HG02973 (cell line): ENCODE data around the gene PRLR.

Experiments
- ATAC-seq: cut with Tn5 transposase; IDR thresholded peaks from one replicate; pipeline ENCODE4 v1.9.1; 2021; ENCODE audit warnings: moderate library complexity; ENCODE audit not compliant: unreplicated experiment

The PRLR gene

DNA sequence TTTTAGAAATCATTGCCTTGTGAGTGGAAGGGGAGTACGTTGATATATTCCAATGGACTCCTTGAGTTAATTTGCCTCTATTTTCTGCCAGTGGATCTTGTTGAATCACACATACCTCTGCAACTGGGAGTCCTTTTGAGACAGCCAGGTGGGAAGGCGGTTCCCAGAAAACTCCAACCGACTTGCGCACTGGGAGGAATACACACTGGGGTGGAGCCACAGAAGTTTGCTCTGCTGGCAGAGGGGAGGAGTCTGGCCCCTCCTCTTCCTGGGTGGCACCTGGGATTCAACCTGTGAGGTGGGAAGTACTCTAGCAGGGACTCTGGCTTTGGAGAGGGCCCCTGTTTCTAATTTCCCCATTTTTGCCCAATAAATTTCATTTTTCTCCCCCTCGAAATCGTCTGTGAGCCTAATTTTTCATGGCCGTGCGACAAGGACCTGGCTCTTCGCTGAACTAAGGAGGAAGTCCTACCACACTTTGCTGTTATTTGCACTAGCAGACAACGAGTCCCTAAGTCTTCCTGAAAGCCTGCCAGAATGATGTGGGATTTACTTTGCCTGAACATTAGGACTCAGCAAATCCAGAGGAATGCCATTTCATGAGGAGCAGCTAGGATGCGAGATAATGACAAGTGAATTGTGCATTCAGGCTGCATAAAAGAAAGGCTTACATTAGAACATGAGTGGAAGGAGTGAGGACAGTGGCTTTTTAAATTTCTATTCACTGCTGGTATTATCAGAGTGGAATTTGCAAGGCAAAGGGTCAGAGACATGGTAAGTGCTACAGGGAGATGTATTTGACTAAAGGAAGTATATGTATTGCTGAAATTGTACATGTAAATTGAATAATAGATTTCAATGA is 67.2 kb downstream of the PRLR start:
- ATAC-seq, result no peak

DNA sequence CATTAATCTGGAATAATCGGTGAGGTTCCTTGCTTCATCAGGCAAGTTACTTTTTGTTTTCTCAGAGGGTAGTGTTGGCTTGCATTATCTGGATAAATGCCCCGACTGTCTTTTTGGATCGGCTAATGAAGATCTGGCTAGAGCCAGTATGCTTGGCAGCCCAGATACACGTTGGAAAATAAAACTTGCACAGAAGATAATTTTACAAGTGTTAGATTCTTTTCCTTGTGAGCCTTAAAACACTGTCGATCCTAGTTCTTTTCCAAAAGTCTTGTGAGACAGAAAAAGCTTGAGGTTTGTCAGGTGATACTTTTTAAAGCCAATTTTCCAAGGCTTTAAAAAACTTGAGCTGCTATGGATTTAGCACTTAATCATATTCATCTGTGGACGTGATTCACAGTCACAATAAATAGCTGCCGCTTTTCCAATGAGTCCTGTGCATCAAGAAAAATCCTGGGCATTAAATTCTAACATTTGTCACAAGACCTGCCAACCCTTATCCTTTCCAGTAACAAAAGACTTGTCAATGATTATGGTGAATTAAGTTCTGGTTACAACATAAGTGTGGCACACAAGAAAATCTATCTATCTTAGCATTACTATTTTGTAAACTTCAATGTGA is 68.5 kb downstream of the PRLR start:
- ATAC-seq, result no peak

DNA sequence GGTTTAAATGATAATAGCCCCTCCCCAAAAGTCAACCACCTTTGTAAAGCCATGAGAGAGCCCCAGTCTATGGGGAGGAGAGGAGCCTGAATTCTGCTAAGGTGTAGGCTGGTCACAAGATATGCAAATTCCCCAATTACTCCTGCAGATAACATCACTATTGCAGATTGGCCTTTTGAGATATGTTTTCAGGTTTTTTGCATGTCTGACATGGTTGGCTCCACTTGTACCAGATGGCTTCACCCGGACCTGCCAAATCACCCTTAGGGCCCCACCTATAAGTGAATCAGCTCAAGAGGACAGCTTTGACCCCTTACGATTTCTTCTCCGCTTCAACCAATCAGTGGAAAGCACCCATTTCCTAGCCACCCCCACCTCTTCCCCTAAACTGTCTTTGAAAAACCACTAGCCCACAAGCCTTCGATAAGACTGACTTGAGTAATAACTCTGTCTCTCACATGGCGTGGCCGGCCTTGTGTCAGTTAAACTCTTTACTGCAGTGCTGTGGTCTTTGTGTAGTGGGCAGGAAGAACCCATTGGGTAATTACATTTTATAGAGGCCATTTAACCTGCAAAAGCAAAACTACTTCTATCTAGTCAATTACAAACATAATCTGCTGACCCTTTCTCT is 69.7 kb downstream of the PRLR start:
- ATAC-seq, result no peak

DNA sequence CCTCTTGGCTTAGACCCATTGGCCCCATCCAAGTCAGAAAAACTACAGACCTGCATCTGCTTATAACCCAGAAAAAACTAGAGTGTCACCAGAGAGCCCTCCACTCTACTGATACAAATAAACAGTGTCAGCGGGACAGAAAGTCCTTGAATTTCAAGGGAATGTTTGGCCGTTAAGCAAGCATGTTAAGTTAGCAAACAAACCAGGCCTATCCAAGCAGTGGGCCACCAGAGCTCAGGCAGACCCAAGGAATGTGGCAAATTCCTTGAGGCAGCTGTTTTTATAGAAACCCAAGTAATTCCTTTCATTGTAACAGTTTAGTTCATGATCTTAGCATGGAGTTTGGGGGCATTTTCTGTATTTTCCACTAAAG is 70.9 kb downstream of the PRLR start:
- no peak for ATAC-seq

GRCh38 chr5:35158622-35159369 is 71.5 kb downstream of the PRLR start:
- ATAC-seq, result no peak

GRCh38 chr5:35158204-35158603 is 72.1 kb downstream of the PRLR start:
- ATAC-seq, result no peak

DNA sequence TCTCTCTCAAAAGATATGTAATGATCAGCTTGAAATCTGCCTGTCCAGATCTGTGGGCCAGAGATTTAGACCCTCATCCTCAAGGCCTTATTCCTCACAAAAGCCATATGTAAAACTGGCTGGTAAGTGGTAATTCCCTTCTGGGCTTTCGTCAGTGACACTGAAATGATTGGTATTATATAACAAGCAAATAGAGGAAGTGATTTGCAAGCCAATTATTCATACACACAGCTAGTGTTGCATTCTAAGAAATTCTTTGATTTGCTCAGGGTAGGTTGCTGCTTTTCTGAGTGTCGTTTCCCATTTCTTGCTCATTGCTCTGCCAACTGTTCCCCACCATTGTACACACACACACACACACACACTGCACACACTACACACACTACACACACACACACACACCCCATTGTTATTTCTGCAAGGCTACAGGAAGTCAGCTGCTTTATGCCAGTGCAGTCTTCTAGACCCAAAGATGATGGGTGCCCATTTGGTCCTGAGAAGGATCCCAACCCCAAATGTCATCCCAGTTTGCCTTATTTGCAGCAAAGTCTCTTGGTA is 76.8 kb downstream of the PRLR start:
- ATAC-seq, result no peak

GRCh38 chr5:35152733-35153132 is 77.6 kb downstream of the PRLR start:
- no peak for ATAC-seq

DNA sequence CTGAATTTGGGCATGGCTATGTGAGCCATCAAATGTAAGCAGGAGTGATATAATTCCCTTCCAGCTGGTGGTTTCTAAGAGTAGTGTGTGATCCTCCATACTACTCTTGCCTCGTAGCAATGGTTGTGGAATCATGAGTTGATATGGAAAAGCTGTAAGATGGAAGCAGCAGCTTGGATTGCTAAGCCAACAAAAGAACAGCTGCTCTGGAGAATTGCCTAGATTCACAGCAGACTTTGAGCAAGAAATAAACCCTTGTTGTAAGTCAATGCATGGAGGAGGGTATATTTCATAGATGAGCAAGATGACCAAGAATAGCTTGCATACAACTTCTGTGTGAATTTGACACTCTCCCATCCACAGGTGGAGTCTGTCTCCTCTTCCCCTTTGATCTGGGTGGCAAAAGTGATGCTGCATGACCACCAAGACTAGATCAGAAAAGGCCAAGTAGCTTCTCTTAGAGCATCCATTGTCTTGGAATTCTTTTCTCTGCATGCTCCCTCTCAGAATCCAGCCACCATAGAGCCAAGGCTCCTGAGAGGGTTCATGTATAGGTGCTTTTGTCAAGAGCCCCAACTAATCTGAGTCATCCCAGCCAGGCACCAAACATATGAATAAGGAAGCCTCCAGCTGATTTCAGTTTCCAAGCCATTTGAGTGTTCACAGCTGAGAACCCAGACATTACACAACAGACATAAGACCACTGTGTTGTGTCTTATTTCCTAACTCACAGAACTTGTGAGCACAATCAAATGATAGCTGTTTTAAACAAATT is 79.0 kb downstream of the PRLR start:
- ATAC-seq, result no peak

GRCh38 chr5:35149041-35149440 is 81.2 kb downstream of the PRLR start:
- no peak for ATAC-seq

DNA sequence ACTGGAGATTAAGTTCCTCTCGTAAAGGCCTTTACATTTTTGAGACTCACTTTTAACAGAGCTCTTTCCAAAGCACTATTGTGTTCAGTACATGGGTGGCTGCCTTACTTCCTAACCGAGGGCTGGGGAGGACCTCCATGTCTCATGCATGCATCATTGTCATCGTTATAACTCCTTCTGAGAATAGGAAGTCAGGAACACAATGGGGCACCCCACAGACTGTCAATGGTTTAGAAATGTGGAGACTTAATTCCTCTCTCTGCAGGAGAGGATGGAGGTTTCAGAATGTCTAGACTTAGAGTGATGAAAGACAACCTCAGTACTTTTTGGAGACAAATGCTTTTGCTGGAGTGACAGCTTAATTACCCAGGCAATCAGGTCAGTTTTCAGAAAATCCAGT is 83.9 kb downstream of the PRLR start:
- no peak for ATAC-seq

- no peak for ATAC-seq
Observed at GRCh38 chr5:35145691-35146317, 84.5 kb downstream of the PRLR start.

GRCh38 chr5:35145012-35145411 is 85.3 kb downstream of the PRLR start:
- no peak for ATAC-seq

DNA sequence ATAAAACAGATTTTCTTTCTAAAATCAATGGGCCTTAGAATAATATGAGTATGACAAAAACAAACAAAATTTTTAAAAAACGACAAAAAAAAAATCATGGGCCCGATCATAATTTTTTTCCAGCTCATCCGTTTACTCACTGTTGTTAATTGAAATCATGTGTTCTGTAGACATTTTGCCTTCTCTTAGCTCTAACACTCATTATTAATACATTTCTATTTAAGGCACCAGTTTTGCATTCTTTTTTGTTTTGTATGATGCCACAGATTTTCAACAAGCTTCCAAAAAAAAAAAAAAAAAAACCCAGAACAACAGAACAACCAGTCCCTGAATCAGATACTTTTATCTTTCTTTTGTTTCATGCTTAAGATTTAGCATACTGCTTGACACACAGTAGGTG is 86.4 kb downstream of the PRLR start:
- ATAC-seq, result no peak

GRCh38 chr5:35141739-35142138 is 88.5 kb downstream of the PRLR start:
- ATAC-seq, result no peak

DNA sequence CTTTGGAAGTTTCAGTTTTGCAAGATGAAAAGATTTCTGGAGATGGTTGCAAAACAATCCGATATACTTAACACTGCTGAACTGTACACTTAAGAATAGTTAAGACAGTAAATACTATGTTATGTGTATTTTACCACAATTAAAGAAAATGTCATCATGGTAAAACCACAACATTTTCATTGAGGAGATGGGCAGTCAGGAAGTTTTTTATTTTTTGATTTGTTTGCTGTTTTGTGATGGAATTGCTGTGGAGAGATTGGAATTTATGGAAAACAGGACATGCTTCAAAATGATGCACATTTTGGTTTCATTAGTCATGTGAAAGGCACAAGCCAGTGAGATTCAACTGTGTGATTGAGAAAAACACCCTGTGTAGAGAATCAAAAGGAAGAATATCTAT is 92.1 kb downstream of the PRLR start:
- ATAC-seq, result no peak

DNA sequence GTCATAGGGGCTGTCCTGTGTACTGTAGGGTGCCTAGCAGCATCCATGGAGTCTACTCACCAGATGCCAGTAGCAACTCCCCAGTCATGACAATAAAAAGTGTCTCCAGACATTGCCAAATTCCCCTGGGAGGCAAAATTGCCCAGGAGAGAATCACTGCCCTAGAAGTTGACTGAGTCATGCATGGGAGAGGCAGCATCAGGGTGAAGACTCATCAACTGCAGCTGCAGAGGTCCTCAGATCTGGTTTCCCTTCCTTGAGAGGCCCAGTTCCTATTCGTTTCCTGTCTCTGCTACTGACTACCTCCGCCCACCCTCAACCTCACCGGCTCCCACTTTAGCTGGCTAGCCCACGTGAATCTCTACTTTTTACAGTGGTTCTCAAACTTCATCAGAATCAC is 93.9 kb downstream of the PRLR start:
- no peak for ATAC-seq

DNA sequence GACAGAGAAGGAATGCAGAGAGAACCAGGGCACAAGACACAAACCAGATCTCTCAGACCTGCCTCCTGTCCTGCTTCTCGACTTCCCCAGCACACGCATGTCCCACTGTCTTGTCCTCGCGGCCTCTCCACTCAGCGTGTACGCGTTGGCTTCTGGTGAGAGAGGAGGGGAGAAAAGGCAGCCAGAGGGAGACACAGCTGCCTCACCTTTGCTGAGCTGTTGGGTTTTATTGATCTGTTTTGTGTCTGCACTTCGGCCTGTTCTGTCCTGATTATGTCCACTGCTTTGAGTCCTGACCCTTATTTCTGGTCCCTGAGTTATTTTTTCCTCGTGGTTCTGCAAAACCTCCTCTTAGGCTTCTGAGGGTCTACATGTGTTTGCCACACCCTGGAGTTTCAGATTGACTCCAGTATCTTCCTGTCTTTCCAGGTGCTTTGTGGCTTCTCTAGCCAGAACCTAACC is 95.0 kb downstream of the PRLR start:
- no peak for ATAC-seq

- no peak for ATAC-seq
Observed at GRCh38 chr5:35134278-35135030, 95.8 kb downstream of the PRLR start.
